Mesothelial cell of epicardium (in vitro differentiated cells): ENCODE results near the gene TGFBR1. TPM values are rescaled to one million over a fixed set of nuclear protein-coding genes. Genes with fewer than 3 reads are reported as not detected.

Experiments used
- DNase-seq, 2 experiments: peaks; one replicate each; pipeline ENCODE4 v3.0.0; 2021; ENCODE audit warnings: low spot score in 2 of 2; ENCODE audit not compliant: unreplicated experiment in 2 of 2
- H3K27ac Mint-ChIP-seq: 2 replicates; pipeline ENCODE4 v1.8.0; 2021; ENCODE audit warnings: mixed read lengths
- H3K27me3 Mint-ChIP-seq: 2 replicates; pipeline ENCODE4 v1.8.0; 2021; ENCODE audit warnings: low read depth, mixed read lengths
- H3K36me3 Mint-ChIP-seq: 2 replicates; pipeline ENCODE4 v1.8.0; 2021; ENCODE audit warnings: mixed read lengths
- H3K4me1 Mint-ChIP-seq: 2 replicates; pipeline ENCODE4 v1.8.0; 2021; ENCODE audit warnings: mixed read lengths
- H3K4me3 Mint-ChIP-seq: 2 replicates; pipeline ENCODE4 v1.8.0; 2021; ENCODE audit warnings: mild to moderate bottlenecking, moderate library complexity, mixed read lengths
- H3K9me3 Mint-ChIP-seq: 2 replicates; pipeline ENCODE4 v1.8.0; 2021; ENCODE audit warnings: mixed read lengths
- total RNA-seq: library from RNA; stranded (reverse); gene quantifications from 3 replicates; pipeline ENCODE4 v1.2.1, GENCODE V29; 2021
- TF ChIP-seq, protein P1 (sequence below): fragments of 200-600 bp; sonication (generic); IDR thresholded peaks from one replicate; pipeline ENCODE4 v1.5.0; 2021; ENCODE audit warnings: antibody characterized with exemption; ENCODE audit not compliant: unreplicated experiment

The TGFBR1 gene
- total RNA-seq, 1 donor from 2014 or later: 77.5 TPM

DNA sequence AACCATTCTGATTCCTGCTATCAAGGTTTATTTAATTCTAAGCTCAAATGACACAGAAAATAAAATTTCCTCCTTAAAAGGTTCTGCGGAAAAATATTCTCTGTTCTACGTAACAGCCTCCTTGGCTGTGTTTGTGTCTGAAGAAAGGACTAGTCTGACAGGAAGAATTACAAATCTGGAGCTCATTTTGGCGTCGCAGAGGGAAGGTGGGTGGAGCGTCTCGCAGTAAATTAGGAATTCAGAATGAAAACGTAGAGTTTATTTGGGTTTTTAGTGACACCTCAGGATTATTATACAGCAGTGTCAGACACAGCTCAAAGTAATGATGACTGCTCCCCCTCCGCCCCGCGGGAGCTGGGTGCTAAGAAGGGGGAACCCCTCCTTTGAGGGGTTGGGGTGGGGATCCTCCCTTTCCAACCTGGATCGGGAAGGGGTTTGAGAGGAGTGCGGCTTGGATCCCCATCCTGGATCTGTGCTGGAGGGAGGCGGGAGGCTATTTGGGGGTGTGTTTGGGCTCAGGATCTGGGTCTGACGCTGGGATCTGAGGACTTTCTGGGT lies 933 bp upstream of the TGFBR1 start:
- Mint-ChIP-seq H3K36me3 (no peaks in the 10 kb centered on the region), H3K4me1 (peaks cover 36% of the 10 kb centered on the region), H3K27me3 (no peaks in the 10 kb centered on the region), H3K4me3 (peak overlapping the region; percentile 82), H3K27ac (peak overlapping the region; percentile 91), H3K9me3 (peaks cover 10% of the 10 kb centered on the region)
- TF ChIP-seq, protein P1, sequence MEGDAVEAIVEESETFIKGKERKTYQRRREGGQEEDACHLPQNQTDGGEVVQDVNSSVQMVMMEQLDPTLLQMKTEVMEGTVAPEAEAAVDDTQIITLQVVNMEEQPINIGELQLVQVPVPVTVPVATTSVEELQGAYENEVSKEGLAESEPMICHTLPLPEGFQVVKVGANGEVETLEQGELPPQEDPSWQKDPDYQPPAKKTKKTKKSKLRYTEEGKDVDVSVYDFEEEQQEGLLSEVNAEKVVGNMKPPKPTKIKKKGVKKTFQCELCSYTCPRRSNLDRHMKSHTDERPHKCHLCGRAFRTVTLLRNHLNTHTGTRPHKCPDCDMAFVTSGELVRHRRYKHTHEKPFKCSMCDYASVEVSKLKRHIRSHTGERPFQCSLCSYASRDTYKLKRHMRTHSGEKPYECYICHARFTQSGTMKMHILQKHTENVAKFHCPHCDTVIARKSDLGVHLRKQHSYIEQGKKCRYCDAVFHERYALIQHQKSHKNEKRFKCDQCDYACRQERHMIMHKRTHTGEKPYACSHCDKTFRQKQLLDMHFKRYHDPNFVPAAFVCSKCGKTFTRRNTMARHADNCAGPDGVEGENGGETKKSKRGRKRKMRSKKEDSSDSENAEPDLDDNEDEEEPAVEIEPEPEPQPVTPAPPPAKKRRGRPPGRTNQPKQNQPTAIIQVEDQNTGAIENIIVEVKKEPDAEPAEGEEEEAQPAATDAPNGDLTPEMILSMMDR: no peak
- peak in 1 of 2 experiments; percentile 43 for DNase-seq

DNA sequence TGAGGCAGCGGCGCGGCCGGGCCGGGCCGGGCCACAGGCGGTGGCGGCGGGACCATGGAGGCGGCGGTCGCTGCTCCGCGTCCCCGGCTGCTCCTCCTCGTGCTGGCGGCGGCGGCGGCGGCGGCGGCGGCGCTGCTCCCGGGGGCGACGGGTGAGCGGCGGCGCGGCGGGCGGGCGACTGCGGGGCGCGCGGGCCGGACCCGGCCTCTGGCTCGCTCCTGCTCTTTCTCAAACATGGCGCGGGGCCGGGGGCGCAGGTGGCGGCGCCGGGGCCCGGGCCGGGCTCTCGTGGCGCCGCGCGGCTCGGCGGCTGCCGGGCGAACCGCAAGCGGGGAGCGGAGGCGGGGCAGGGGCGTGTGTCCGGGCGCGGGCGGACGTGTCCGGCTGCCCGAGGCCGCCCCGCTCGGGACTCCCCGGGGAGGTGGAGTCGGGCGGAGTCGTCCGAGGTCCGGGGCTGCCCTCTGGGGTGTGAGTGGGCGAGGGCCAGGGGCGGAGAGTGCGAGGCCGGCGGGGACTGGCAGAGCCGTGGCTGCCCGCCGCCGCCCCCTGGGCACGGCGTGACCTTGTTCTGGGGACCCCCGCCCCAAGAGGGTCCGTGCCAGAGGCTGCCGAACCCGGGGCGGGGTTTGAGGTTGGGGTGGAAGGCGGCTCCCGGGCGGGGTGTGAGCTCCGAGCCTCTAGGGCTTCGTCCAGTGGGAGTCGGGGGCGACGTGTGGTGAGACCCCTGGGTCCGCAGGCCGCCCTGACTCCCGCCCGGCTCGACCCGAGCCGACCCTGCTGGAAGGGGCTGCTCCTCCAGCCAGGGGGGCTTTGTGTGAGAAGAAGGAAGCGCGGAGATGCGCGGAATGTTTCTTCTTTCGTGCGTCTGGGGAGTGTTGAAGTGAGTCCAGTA lies 485 bp downstream of the TGFBR1 start:
- H3K4me3 Mint-ChIP-seq: peak overlapping the region; percentile 77
- H3K27ac Mint-ChIP-seq: peak overlapping the region; percentile 87
- H3K4me1 Mint-ChIP-seq: peaks cover 36% of the 10 kb centered on the region
- no peaks in the 10 kb centered on the region for H3K9me3 Mint-ChIP-seq
- no peaks in the 10 kb centered on the region for H3K27me3 Mint-ChIP-seq
- TF ChIP-seq, protein P1: no peak
- DNase-seq: peak; percentile 37 to 68
- H3K36me3 Mint-ChIP-seq: no peaks in the 10 kb centered on the region

DNA sequence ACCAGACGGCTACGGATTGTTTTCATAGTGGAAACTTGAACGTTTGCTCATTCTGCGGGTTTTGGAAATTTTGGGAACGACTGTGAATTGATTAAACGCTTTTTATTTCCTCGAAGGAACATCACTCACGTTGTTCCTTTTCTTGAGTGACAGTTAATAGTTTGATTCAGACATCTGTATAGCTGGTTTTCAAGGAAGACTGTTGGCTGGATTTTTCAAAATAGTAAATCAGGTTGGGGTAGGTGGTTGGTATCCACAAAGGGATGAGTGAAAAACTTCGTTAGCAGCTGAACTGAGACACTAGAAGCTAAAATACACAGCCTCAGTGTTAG lies 1.1 kb downstream of the TGFBR1 start:
- DNase-seq: no peak
- Mint-ChIP-seq H3K9me3 (no peaks in the 10 kb centered on the region), H3K4me1 (peaks cover 36% of the 10 kb centered on the region), H3K36me3 (no peaks in the 10 kb centered on the region), H3K27me3 (no peaks in the 10 kb centered on the region), H3K27ac (peak overlapping the region; percentile 87), H3K4me3 (peak overlapping the region; percentile 77)
- TF ChIP-seq, protein P1: no peak

DNA sequence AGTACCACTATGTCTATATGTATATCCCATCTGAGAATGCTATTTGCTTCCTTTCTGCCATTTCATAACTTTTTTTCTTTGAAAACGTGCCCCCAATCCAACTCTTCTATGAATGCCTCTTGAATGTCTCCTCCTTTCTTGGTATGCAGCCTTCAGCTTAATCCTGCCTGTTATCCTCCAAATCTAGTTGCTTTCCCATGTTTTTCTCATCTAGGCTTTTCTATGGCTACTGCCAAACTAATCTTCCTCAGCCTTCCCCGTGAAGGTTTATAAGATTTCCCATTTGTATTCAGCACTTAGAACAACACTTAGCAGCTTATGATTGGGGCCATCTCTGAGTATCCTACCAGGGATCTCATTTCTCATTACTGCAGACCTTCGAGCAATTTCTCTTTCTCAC lies 2.5 kb downstream of the TGFBR1 start:
- H3K27ac Mint-ChIP-seq: peak overlapping the region; percentile 5
- no peaks in the 10 kb centered on the region for H3K36me3 Mint-ChIP-seq
- H3K4me1 Mint-ChIP-seq: peaks cover 37% of the 10 kb centered on the region

DNA sequence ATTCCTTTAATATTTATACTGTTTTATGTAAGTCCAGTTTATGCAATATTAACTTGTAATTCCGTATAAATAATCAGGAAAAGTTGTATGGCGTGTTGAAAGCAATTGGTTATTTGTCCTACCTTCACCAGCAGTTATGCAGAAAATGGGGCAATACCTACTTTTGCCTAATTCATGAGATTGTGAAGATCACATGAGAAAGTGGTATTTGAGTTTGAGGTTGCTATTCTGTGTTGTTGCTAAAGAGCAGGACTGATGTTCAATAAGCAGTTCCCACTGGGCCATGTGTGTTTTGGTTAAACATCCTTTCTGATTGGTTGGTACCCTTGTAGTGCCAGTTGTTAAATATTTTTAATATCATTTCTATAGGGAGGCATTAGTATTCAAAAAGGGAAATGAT lies 3.2 kb downstream of the TGFBR1 start:
- no peaks in the 10 kb centered on the region for H3K27me3 Mint-ChIP-seq
- peaks cover 44% of the 10 kb centered on the region for H3K4me1 Mint-ChIP-seq
- TF ChIP-seq, protein P1: no peak
- no peaks in the 10 kb centered on the region for H3K9me3 Mint-ChIP-seq
- DNase-seq: no peak
- H3K36me3 Mint-ChIP-seq: no peaks in the 10 kb centered on the region
- H3K27ac Mint-ChIP-seq: no peak overlapping the region
- no peak overlapping the region for H3K4me3 Mint-ChIP-seq

More for the DNA sequence above, 2.5 kb downstream of the TGFBR1 start:
- no peaks in the 10 kb centered on the region for H3K9me3 Mint-ChIP-seq
- H3K4me3 Mint-ChIP-seq: peak overlapping the region; percentile 77
- DNase-seq: no peak
- TF ChIP-seq, protein P1: no peak
- no peaks in the 10 kb centered on the region for H3K27me3 Mint-ChIP-seq
